Measurements from ENCODE around the gene KLF2.

Gene KLF2

GRCh38 chr19:16366433-16367260, 42.0 kb downstream of the KLF2 start:
- H3K4me1 ChIP-seq (ENCODE audit: control insufficient read depth, insufficient read depth, low read length): peaks cover 5% of the 10 kb centered on the region
- H3K27me3 ChIP-seq (replicated peaks; ENCODE audit: control insufficient read depth, insufficient read depth, low read length): no peaks in the 10 kb centered on the region
- no peak for DNase-seq (ENCODE audit: low read depth)
- peaks cover 18% of the 10 kb centered on the region for H3K36me3 ChIP-seq (ENCODE audit: control insufficient read depth, insufficient read depth, low read length, severe bottlenecking)
- H3K4me3 ChIP-seq (ENCODE audit: low read length): no peak overlapping the region
- no peaks in the 10 kb centered on the region for H3K9me3 ChIP-seq (ENCODE audit: control insufficient read depth, low read length)
- no peak overlapping the region for H3K9ac ChIP-seq (ENCODE audit: low read length)

DNA sequence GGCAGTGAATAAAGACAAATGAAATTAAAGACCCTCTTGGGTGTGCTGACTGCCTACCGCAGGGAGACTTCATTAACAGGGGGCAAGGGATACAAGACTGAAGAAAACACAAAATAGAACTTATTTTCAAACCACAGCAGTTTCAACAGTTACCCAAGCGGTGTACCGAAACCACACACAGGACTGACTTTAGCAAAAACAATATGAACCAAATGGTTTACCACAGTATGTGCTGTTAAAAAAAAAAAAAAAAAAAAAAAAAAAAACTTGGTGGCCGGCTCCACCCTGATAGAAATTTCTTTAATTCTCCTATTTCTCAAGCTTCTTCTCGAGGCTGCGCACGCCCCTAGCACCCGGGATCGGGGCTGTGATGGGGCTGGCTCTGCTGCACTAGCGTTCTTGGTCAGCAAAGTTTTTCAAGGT, 42.6 kb downstream of the KLF2 start:
- H3K9ac ChIP-seq (ENCODE audit: low read length): no peak overlapping the region
- DNase-seq (ENCODE audit: low read depth): no peak
- H3K27me3 ChIP-seq (replicated peaks; ENCODE audit: control insufficient read depth, insufficient read depth, low read length): no peaks in the 10 kb centered on the region

DNA sequence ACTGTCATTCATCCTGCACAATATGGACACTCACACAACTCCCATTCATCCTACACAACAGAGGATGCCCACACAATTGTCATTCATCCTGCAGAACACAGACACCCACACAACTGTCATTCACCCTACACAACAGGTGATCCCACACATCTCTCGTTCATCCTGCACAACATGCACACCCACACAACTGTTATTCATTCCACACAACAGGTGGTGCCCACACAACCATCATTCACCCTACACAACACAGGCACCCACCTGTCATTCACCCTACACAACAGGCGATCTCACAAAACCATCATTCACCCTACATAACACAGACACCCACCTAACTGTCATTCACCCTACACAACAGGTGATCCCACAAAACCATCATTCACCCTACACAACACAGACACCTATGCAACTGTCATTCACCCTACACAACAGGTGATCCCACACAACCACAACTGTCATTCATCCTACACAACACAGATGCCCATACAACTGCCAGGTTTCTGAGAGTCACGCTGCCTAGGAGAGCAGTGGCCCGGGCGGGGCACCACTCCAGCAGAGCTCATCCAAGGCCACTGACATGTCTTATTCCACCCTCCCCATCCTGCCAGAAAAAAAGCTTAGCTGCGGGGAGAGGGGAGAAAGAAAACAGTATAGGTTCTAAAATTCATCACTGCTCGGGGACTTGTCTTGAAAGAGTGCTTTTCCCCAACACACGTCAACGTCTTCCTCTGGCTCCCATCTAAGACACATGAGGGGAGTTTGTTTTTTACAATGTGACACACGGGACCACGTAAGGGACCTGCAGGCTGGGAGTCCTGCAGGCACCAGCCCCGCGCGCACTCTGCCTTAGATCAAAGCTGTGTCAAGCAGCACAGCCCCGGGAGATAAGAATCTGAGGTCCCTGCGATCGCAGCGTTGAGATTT, 44.0 kb downstream of the KLF2 start:
- H3K4me3 ChIP-seq (ENCODE audit: low read length): no peak overlapping the region
- H3K9ac ChIP-seq (ENCODE audit: low read length): no peak overlapping the region
- peaks cover 17% of the 10 kb centered on the region for H3K4me1 ChIP-seq (ENCODE audit: control insufficient read depth, insufficient read depth, low read length)

More for the DNA sequence above, 42.6 kb downstream of the KLF2 start:
- Histone ChIP-seq H3K4me3 (ENCODE audit: low read length) (no peak overlapping the region), H3K9me3 (ENCODE audit: control insufficient read depth, low read length) (no peaks in the 10 kb centered on the region), H3K36me3 (ENCODE audit: control insufficient read depth, insufficient read depth, low read length, severe bottlenecking) (peaks cover 22% of the 10 kb centered on the region), H3K4me1 (ENCODE audit: control insufficient read depth, insufficient read depth, low read length) (peaks cover 4% of the 10 kb centered on the region)

GRCh38 chr19:16369306-16369663, 44.7 kb downstream of the KLF2 start:
- Histone ChIP-seq H3K9me3 (ENCODE audit: control insufficient read depth, low read length) (no peaks in the 10 kb centered on the region), H3K4me3 (ENCODE audit: low read length) (no peak overlapping the region), H3K36me3 (ENCODE audit: control insufficient read depth, insufficient read depth, low read length, severe bottlenecking) (peaks cover 24% of the 10 kb centered on the region), H3K4me1 (ENCODE audit: control insufficient read depth, insufficient read depth, low read length) (peaks cover 24% of the 10 kb centered on the region), H3K9ac (ENCODE audit: low read length) (no peak overlapping the region), H3K27me3 (replicated peaks; ENCODE audit: control insufficient read depth, insufficient read depth, low read length) (no peaks in the 10 kb centered on the region)
- DNase-seq (ENCODE audit: low read depth): no peak

More for the DNA sequence above, 44.0 kb downstream of the KLF2 start:
- no peaks in the 10 kb centered on the region for H3K9me3 ChIP-seq (ENCODE audit: control insufficient read depth, low read length)
- peaks cover 22% of the 10 kb centered on the region for H3K36me3 ChIP-seq (ENCODE audit: control insufficient read depth, insufficient read depth, low read length, severe bottlenecking)
- DNase-seq (ENCODE audit: low read depth): no peak
- no peaks in the 10 kb centered on the region for H3K27me3 ChIP-seq (replicated peaks; ENCODE audit: control insufficient read depth, insufficient read depth, low read length)

DNA sequence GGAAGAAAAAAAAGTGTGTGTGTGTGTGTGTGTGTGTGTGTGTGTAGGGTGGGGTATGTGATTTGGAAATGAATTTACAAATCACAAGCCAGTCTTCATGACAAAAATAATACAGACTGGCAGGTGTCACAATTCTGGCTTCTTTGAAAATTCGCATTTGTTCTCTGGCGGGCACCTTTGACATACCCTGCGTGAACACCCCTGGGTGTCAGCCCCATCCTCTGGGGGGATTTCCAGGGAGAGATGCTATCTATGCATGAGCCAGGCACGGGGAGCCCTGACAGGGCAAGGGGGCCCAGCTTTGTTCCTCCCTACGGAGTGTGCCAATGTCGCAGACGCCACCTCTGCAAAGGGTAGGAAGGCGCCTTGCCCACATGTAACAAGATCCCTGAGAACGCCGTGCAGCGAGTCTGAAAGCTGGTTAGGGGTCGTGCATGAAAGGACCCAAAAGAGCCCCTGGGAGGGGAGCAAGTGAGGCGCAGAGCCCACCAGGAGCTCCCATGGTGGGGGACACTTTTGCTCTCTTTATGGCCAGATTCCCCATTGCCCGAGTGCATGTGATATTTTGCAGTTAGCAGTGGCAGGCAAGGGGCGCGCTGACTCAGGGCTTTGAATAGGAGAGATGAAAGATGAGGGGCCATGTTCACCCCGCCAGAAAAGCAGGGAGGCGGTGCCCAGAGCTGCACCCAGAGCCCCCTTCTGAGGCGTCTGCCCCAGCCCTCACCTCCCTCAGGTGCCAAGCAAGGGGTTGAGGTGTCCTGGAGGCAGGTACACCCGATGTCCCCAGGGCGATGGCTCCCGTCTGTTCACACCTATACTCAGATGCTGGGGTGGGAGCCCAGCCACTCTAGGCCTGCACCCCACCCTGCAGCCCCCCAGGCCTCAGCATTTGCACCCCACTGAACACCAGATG, 45.3 kb downstream of the KLF2 start:
- Histone ChIP-seq H3K27me3 (replicated peaks; ENCODE audit: control insufficient read depth, insufficient read depth, low read length) (no peaks in the 10 kb centered on the region), H3K9ac (ENCODE audit: low read length) (no peak overlapping the region), H3K4me3 (ENCODE audit: low read length) (no peak overlapping the region), H3K4me1 (ENCODE audit: control insufficient read depth, insufficient read depth, low read length) (peaks cover 25% of the 10 kb centered on the region), H3K9me3 (ENCODE audit: control insufficient read depth, low read length) (no peaks in the 10 kb centered on the region), H3K36me3 (ENCODE audit: control insufficient read depth, insufficient read depth, low read length, severe bottlenecking) (peaks cover 30% of the 10 kb centered on the region)
- DNase-seq (ENCODE audit: low read depth): no peak

- Histone ChIP-seq H3K9me3 (ENCODE audit: control insufficient read depth, low read length) (no peaks in the 10 kb centered on the region), H3K27me3 (replicated peaks; ENCODE audit: control insufficient read depth, insufficient read depth, low read length) (no peaks in the 10 kb centered on the region), H3K36me3 (ENCODE audit: control insufficient read depth, insufficient read depth, low read length, severe bottlenecking) (peaks cover 37% of the 10 kb centered on the region), H3K4me3 (ENCODE audit: low read length) (no peak overlapping the region), H3K4me1 (ENCODE audit: control insufficient read depth, insufficient read depth, low read length) (peaks cover 25% of the 10 kb centered on the region), H3K9ac (ENCODE audit: low read length) (no peak overlapping the region)
- no peak for DNase-seq (ENCODE audit: low read depth)
These were observed 46.2 kb downstream of the KLF2 start for GRCh38 chr19:16370641-16371391.

- Histone ChIP-seq H3K4me3 (ENCODE audit: low read length) (no peak overlapping the region), H3K4me1 (ENCODE audit: control insufficient read depth, insufficient read depth, low read length) (peaks cover 29% of the 10 kb centered on the region), H3K9ac (ENCODE audit: low read length) (no peak overlapping the region), H3K36me3 (ENCODE audit: control insufficient read depth, insufficient read depth, low read length, severe bottlenecking) (peaks cover 39% of the 10 kb centered on the region), H3K9me3 (ENCODE audit: control insufficient read depth, low read length) (no peaks in the 10 kb centered on the region), H3K27me3 (replicated peaks; ENCODE audit: control insufficient read depth, insufficient read depth, low read length) (no peaks in the 10 kb centered on the region)
- DNase-seq (ENCODE audit: low read depth): no peak
These were observed 46.9 kb downstream of the KLF2 start for GRCh38 chr19:16371540-16371986.

GRCh38 chr19:16372065-16372915, 47.7 kb downstream of the KLF2 start:
- no peak for DNase-seq (ENCODE audit: low read depth)
- Histone ChIP-seq H3K27me3 (replicated peaks; ENCODE audit: control insufficient read depth, insufficient read depth, low read length) (no peaks in the 10 kb centered on the region), H3K9ac (ENCODE audit: low read length) (peak overlapping the region; percentile 62), H3K4me1 (ENCODE audit: control insufficient read depth, insufficient read depth, low read length) (peaks cover 29% of the 10 kb centered on the region), H3K36me3 (ENCODE audit: control insufficient read depth, insufficient read depth, low read length, severe bottlenecking) (peaks cover 47% of the 10 kb centered on the region), H3K9me3 (ENCODE audit: control insufficient read depth, low read length) (no peaks in the 10 kb centered on the region), H3K4me3 (ENCODE audit: low read length) (no peak overlapping the region)

DNA sequence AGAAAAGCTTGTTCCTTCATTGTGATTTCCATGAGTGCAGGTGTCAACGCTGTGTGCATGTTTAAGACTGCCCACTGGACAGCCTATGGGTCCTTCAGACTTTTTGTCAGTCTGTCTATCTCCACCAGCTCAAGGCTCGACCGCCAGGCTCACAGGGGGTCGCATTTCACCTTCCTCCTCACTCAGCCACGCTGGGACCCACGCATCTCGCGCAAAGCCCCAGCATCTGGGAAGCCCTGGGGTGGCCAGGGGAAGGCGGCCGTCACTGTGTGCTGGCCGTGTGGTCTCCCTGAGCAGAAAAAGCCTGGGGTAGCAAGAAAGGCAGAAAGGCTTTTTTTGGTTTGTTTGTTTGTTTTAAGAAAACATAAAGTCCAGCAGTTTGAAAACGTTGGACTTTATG, 48.5 kb downstream of the KLF2 start:
- Histone ChIP-seq H3K9me3 (ENCODE audit: control insufficient read depth, low read length) (no peaks in the 10 kb centered on the region), H3K27me3 (replicated peaks; ENCODE audit: control insufficient read depth, insufficient read depth, low read length) (no peaks in the 10 kb centered on the region), H3K36me3 (ENCODE audit: control insufficient read depth, insufficient read depth, low read length, severe bottlenecking) (peaks cover 53% of the 10 kb centered on the region), H3K9ac (ENCODE audit: low read length) (peak overlapping the region; percentile 62), H3K4me1 (ENCODE audit: control insufficient read depth, insufficient read depth, low read length) (peaks cover 29% of the 10 kb centered on the region), H3K4me3 (ENCODE audit: low read length) (no peak overlapping the region)
- DNase-seq (ENCODE audit: low read depth): no peak
